Fibroblast of the aortic adventitia (primary cell): ENCODE measurements around the gene TBPL1. TPM values are rescaled to one million over a fixed set of nuclear protein-coding genes. Genes with fewer than 3 reads are reported as not detected.
A peak's percentile ranks its signal among the peaks of the same experiment; 100 is the strongest.

ENCODE experiments used
- DNase-seq: peaks from one replicate; pipeline ENCODE4 v3.0.0-alpha.2; 2010; ENCODE audit warnings: low read depth
- H3K4me3 ChIP-seq: 2 replicates; pipeline ENCODE4 v1.5.1; 2011; ENCODE audit warnings: low read depth, mild to moderate bottlenecking, control low read depth, low read length, moderate library complexity
- CTCF ChIP-seq: IDR thresholded peaks from 2 replicates; pipeline ENCODE4 v1.5.1; 2011; ENCODE audit warnings: mild to moderate bottlenecking, low read length, control low read depth, inconsistent platforms; ENCODE audit not compliant: insufficient read depth
- total RNA-seq: library from RNA; depleted of rRNA; stranded (reverse); fragments of >200 nt; gene quantifications from 2 replicates; pipeline ENCODE4 v1.2.3, GENCODE V29; 2012; ENCODE audit warnings: low replicate concordance

The TBPL1 gene
- total RNA-seq, 1 donor = 30.2 TPM

GRCh38 chr6:133953634-133954415, 801 bp downstream of the TBPL1 start:
- no peak for DNase-seq
- no peak for TF ChIP-seq CTCF
- H3K4me3 ChIP-seq = peak overlapping the region; percentile 95

GRCh38 chr6:133954657-133955576, 1.9 kb downstream of the TBPL1 start:
- no peak for TF ChIP-seq CTCF
- DNase-seq = no peak
- peak overlapping the region; percentile 95 for H3K4me3 ChIP-seq

- no peak overlapping the region for H3K4me3 ChIP-seq
- DNase-seq = no peak
- TF ChIP-seq CTCF = no peak
Measured at GRCh38 chr6:133955582-133956415, 2.8 kb downstream of the TBPL1 start.

GRCh38 chr6:133956416-133957049, 3.5 kb downstream of the TBPL1 start:
- DNase-seq = no peak
- no peak for TF ChIP-seq CTCF
- no peak overlapping the region for H3K4me3 ChIP-seq

- DNase-seq = no peak
- no peak overlapping the region for H3K4me3 ChIP-seq
- no peak for TF ChIP-seq CTCF
Measured at GRCh38 chr6:133957227-133957626, 4.2 kb downstream of the TBPL1 start.

- no peak for DNase-seq
- TF ChIP-seq CTCF = no peak
- no peak overlapping the region for H3K4me3 ChIP-seq
Measured at GRCh38 chr6:133957780-133958242, 4.8 kb downstream of the TBPL1 start.
